Measurements from ENCODE around the gene MMAB. TPM values are rescaled to one million over a fixed set of nuclear protein-coding genes. Genes with fewer than 3 reads are reported as not detected.

Gene MMAB
- total RNA-seq, 4 donors from 2014 or later: 27.3 to 80.4 (median 30.9) TPM

- Histone ChIP-seq H3K9me3 (no peaks in the 10 kb centered on the region), H3K4me3 (no peak overlapping the region), H3K36me3 (no peaks in the 10 kb centered on the region), H3K4me1 (peaks cover 0 to 19% (median 6%) of the 10 kb centered on the region in 4 donors), H3K27ac (no peak overlapping the region), H3K27me3 (peaks cover 0 to 29% of the 10 kb centered on the region in 2 donors)
- TF ChIP-seq EP300 (IDR thresholded peaks at IDR 0.05) (no peak), CTCF (IDR thresholded peaks at IDR 0.05) (no peak), POLR2A (IDR thresholded peaks at IDR 0.05) (no peak)
- WGBS, 2 donors: 82 to 88% methylated on average over 5 of the region's 5 CpGs
- DNase-seq (ENCODE audit: low spot score in 2 of 2): no peak
Measured at GRCh38 chr12:109618082-109618481, 44.8 kb upstream of the MMAB start.

- TF ChIP-seq CTCF (IDR thresholded peaks at IDR 0.05) (no peak), EP300 (IDR thresholded peaks at IDR 0.05) (no peak), POLR2A (IDR thresholded peaks at IDR 0.05) (no peak)
- H3K4me1 ChIP-seq: peaks cover 0 to 19% (median 6%) of the 10 kb centered on the region in 4 donors
- no peaks in the 10 kb centered on the region for H3K9me3 ChIP-seq
- no peak overlapping the region for H3K4me3 ChIP-seq
- H3K27me3 ChIP-seq: peaks cover 0 to 35% of the 10 kb centered on the region in 2 donors
- WGBS, 2 donors: 39 to 57% methylated on average over 10 of the region's 10 CpGs
- DNase-seq (ENCODE audit: low spot score in 2 of 2): no peak
- H3K36me3 ChIP-seq: no peaks in the 10 kb centered on the region
- H3K27ac ChIP-seq: no peak overlapping the region
Measured at GRCh38 chr12:109617491-109617890, 44.2 kb upstream of the MMAB start.

- DNase-seq (ENCODE audit: low spot score in 2 of 2): no peak
- Histone ChIP-seq H3K27me3 (peaks cover 0 to 40% of the 10 kb centered on the region in 2 donors), H3K4me3 (no peak overlapping the region), H3K9me3 (no peaks in the 10 kb centered on the region), H3K4me1 (peaks cover 0 to 4% (median 0%) of the 10 kb centered on the region in 4 donors), H3K36me3 (no peaks in the 10 kb centered on the region), H3K27ac (no peak overlapping the region)
- 68 to 70% methylated on average over 14 of the region's 14 CpGs for WGBS, 2 donors
- TF ChIP-seq CTCF (IDR thresholded peaks at IDR 0.05): no peak
- no peak for TF ChIP-seq EP300 (IDR thresholded peaks at IDR 0.05)
- TF ChIP-seq POLR2A (IDR thresholded peaks at IDR 0.05): no peak
Measured at GRCh38 chr12:109615556-109616229, 42.4 kb upstream of the MMAB start.

GRCh38 chr12:109613649-109614455, 40.5 kb upstream of the MMAB start:
- no peak for TF ChIP-seq EP300 (IDR thresholded peaks at IDR 0.05)
- TF ChIP-seq CTCF (IDR thresholded peaks at IDR 0.05): no peak
- no peak for TF ChIP-seq POLR2A (IDR thresholded peaks at IDR 0.05)
- H3K4me1 ChIP-seq: no peaks in the 10 kb centered on the region
- H3K36me3 ChIP-seq: no peaks in the 10 kb centered on the region
- H3K9me3 ChIP-seq: no peaks in the 10 kb centered on the region
- WGBS, 2 donors: 52 to 67% methylated on average over 26 of the region's 26 CpGs
- no peak for DNase-seq (ENCODE audit: low spot score in 2 of 2)
- no peak overlapping the region for H3K27ac ChIP-seq
- peaks cover 0 to 52% of the 10 kb centered on the region in 2 donors for H3K27me3 ChIP-seq
- no peak overlapping the region for H3K4me3 ChIP-seq

GRCh38 chr12:109612975-109613502, 39.7 kb upstream of the MMAB start:
- H3K36me3 ChIP-seq: no peaks in the 10 kb centered on the region
- H3K4me1 ChIP-seq: no peaks in the 10 kb centered on the region
- no peak overlapping the region for H3K27ac ChIP-seq
- TF ChIP-seq CTCF (IDR thresholded peaks at IDR 0.05): no peak
- TF ChIP-seq POLR2A (IDR thresholded peaks at IDR 0.05): no peak
- no peak for TF ChIP-seq EP300 (IDR thresholded peaks at IDR 0.05)
- WGBS, 2 donors: 61 to 67% methylated on average over 5 of the region's 5 CpGs
- DNase-seq (ENCODE audit: low spot score in 2 of 2): no peak
- no peaks in the 10 kb centered on the region for H3K9me3 ChIP-seq
- no peak overlapping the region for H3K4me3 ChIP-seq
- peaks cover 0 to 52% of the 10 kb centered on the region in 2 donors for H3K27me3 ChIP-seq

All from tibial nerve (tissue), 4 donors.